Body of pancreas (tissue), 4 donors: ENCODE results near the gene PADI6.

ENCODE experiments used
- POLR2A ChIP-seq, 3 donors: fragments of 450-650 bp; IDR thresholded peaks; one replicate each; pipeline ENCODE4 v1.6.1; 2016; ENCODE audit warnings: antibody characterized with exemption in 3 of 3, mild to moderate bottlenecking in 2 of 3
- TF ChIP-seq, protein P1 (sequence below), 7 experiments: fragments of 450-650 bp in 4 of 7; fragments of 200-600 bp in 3 of 7; sonication (generic) in 3 of 7; IDR thresholded peaks; one replicate each; pipeline ENCODE4 v1.5.1; 2016 to 2019; ENCODE audit warnings: antibody characterized with exemption in 7 of 7

DNA sequence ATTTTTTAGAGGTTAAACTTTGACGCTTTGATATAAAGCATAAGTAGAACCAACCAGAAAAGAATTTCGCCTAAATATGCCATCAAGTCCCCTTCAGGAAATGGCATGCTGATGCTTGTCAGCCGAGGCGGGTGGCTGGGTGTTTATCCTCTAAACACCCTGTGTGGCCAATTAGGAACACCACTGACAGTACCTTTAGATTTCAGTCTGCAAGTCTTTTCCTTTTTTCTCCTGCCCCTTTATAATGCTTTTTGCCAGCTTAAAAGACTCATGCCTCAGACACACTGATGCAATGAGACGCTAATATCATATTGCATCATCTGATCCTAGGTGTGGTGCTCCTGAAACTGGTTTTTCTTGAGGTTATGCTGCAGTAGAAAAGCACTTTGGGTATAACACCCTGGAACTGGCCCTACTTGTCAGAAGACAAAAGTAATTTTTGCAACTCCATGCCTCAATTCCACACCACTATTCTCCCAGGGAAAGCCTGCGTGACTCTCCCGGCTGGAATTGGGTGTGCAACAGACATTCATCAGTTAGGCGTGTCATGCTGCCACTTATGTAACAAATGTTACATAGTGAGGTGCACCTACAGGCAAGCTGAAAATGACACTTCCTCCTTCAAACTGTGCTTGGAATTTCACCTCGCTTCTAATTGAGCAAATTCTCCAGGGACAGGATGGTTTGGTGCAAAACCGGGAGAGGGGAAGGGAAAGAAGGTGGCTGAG is 69.4 kb downstream of the PADI6 start:
- no peak for TF ChIP-seq POLR2A (IDR thresholded peaks at IDR 0.05)
- TF ChIP-seq, protein P1, sequence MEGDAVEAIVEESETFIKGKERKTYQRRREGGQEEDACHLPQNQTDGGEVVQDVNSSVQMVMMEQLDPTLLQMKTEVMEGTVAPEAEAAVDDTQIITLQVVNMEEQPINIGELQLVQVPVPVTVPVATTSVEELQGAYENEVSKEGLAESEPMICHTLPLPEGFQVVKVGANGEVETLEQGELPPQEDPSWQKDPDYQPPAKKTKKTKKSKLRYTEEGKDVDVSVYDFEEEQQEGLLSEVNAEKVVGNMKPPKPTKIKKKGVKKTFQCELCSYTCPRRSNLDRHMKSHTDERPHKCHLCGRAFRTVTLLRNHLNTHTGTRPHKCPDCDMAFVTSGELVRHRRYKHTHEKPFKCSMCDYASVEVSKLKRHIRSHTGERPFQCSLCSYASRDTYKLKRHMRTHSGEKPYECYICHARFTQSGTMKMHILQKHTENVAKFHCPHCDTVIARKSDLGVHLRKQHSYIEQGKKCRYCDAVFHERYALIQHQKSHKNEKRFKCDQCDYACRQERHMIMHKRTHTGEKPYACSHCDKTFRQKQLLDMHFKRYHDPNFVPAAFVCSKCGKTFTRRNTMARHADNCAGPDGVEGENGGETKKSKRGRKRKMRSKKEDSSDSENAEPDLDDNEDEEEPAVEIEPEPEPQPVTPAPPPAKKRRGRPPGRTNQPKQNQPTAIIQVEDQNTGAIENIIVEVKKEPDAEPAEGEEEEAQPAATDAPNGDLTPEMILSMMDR (IDR thresholded peaks at IDR 0.05), result no peak
